Dermis blood vessel endothelial cell (primary cell): ENCODE data around the gene NPC1. TPM values are rescaled to one million over a fixed set of nuclear protein-coding genes. Genes with fewer than 3 reads are reported as not detected.
A peak's percentile ranks its signal among the peaks of the same experiment; 100 is the strongest.

ENCODE experiments used
- DNase-seq: peaks from one replicate; pipeline ENCODE4 v3.0.0; 2010
- total RNA-seq: library from RNA; depleted of rRNA; stranded (reverse); fragments of >200 nt; gene quantifications from 2 replicates; pipeline ENCODE4 v1.2.3, GENCODE V29; 2014

Gene NPC1
- total RNA-seq, 1 donor from 2014 or later: 36.4 TPM

DNA sequence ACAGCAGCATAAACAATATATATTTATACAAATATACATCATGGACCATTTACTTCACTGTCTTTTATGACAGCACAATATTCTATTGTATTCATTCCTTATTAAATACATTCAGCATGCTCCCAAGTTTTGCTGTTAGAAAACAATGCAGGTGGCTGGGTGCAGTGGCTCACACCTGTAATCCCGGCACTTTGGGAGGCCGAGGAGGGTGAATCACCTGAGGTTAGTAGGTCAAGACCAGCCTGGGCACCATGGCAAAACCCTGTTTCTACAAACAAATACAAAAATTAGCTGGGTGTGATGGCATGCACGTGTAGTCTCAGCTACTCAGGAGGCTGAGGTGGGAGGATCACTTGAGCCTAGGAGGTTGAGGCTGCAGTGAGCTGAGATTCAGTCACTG lies 39.0 kb downstream of the NPC1 start:
- no peak for DNase-seq

DNA sequence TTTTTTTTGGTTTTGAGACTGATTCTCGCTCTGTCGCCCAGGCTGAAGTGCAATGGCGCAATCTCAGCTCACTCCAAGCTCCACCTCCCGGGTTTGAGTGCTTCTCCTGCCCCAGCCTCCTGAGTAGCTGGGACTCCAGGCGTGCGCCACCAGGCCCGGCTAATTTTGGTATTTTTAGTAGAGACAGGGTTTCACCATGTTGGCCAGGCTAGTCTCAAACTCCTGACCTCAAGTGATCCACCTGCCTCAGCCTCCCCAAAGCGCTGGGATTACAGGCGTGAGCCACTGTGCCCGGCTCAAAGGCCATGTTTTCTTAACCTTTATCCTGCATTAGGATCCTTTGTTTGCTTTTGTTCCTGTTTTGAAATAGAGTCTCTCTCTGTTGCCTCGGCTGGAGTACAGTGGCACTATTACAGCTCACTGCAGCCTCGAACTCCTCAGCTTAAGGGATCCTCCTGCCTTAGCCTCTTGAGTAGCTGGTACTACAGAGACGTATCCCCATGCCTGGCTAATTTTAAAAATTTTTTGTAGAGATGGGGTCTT lies 41.0 kb downstream of the NPC1 start:
- no peak for DNase-seq

GRCh38 chr18:23542461-23542860 lies 43.8 kb downstream of the NPC1 start:
- no peak for DNase-seq

GRCh38 chr18:23541349-23542093 lies 44.8 kb downstream of the NPC1 start:
- no peak for DNase-seq

DNA sequence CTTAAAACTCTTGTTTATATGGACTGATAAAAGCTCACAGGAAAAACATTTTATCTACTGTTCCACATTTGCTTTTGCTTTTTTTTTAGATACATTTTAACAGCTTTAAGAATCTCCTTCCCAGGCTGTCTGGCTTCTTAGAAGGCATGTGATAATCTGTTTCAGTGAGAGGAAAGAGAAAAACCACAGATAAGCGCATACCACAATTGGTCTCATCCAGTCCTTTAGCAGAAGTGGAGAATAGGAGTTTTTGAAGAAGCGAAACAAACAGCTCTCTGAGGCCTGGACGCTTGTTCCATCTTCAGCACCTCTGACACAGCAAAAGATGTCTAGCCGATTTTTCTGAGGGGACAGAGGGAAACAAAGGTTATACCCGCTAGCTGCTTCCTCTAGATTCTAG lies 45.4 kb downstream of the NPC1 start:
- DNase-seq: no peak

DNA sequence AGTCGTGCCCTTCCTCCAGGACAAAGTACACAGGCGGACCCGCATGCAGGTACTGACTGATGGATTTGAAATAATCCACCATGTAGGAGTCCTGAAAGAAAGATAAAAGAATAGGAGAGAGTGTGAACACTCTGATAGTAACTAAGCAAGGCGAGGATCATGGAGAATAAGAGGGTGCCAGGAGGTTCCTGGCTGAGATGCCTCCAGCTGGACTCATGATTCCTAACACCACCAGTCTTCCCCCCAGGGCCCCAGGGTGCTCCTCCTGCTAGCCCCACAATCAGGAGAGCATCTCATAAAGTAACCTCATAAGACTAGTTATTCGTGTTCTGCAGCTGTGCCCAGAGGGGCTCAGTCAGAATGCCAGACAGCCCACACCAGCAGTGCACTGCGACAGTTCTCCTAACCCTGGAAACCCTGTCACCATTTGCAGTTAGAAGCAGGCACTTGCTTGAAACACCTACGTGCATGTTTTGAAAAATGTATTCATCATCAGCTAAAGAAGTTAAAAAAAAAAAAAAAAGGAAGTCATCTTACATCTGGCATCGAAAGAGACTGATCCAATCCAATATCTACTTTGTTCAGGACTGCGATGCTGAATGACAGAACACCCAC lies 46.3 kb downstream of the NPC1 start:
- no peak for DNase-seq

GRCh38 chr18:23539296-23539695 lies 47.0 kb downstream of the NPC1 start:
- no peak for DNase-seq

GRCh38 chr18:23538870-23539269 lies 47.4 kb downstream of the NPC1 start:
- no peak for DNase-seq

GRCh38 chr18:23538001-23538400 lies 48.3 kb downstream of the NPC1 start:
- no peak for DNase-seq

DNA sequence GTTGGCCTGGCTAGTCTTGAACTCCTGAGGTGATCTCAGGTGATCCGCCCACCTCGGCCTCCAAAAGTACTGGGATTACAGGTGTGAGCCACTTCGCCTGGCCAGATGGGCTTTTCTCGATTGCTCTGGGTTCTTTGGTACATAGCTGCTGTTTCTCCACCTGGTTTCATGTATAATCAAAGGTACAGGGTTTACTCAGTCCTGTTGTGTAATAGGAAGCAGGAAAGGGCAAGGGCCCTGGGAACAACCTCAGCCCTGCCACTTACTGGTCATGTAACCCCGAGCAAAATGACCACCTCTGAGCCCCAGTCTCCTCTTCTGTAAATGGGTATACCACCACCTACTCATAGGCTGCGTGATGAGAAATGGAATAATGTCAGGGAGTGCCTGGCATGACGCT lies 49.0 kb downstream of the NPC1 start:
- no peak for DNase-seq

GRCh38 chr18:23536204-23536603 lies 50.1 kb downstream of the NPC1 start:
- DNase-seq: no peak

- DNase-seq: no peak
These were observed 52.0 kb downstream of the NPC1 start for GRCh38 chr18:23534276-23534675.

DNA sequence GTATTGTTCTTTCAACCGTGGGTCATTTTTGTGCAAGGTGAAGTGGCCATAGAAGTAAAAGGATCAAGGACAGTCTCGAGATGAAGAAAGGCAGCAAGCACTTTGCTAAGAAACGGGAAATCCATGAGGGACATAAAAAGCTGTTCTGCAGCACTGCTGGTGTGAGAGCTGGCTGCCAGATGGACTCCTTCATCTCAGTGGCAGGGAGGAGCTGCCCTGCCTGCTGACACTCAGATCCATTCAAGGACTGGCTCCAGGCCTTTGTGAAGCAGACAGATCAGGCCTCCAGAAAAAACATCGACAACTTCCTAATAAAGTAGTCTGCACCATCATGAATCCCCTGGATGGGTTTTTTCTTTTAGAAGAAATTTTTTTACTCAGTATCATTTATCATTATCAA lies 53.5 kb downstream of the NPC1 start:
- no peak for DNase-seq

DNA sequence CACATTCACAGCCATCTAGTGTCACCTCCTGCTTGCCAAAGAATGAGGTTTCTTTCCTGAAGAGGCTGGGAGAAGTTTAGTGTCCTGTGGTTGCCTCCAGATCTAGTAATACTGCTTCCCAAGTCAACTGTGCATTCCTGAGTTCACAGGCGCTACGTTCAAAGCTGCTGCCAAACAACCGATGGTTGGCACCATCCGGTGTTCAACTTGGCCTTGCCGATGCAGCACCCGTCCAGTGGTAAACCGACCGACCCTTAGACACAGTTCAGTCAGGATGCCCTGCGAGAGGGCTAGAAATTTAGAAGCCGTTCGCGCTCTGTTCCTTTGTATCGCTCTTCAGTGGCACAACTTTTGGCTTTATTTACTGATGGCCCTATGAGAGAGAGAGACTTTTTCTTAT lies 54.4 kb downstream of the NPC1 start:
- no peak for DNase-seq

DNA sequence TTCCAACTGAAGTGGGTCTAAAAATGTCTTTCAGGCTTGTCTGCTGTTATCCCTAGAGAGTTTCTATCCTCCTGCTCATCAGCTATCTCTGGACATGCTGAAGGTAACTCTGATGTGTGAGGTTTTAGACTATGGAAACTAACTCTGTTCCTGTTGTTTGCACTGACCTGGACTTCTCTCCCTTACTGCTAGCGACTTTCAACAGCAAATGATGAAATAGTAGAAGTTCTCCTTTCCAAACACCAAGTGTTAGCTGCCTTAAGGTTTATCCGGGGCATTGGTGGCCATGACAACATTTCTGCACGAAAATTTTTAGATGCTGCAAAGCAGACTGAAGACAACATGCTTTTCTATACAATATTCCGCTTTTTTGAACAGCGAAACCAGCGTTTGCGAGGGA lies 56.1 kb downstream of the NPC1 start:
- no peak for DNase-seq

- DNase-seq: peak; percentile 61
These were observed 56.7 kb downstream of the NPC1 start for GRCh38 chr18:23529604-23530003.

- no peak for DNase-seq
These were observed 57.5 kb downstream of the NPC1 start for GRCh38 chr18:23528580-23529472.

DNA sequence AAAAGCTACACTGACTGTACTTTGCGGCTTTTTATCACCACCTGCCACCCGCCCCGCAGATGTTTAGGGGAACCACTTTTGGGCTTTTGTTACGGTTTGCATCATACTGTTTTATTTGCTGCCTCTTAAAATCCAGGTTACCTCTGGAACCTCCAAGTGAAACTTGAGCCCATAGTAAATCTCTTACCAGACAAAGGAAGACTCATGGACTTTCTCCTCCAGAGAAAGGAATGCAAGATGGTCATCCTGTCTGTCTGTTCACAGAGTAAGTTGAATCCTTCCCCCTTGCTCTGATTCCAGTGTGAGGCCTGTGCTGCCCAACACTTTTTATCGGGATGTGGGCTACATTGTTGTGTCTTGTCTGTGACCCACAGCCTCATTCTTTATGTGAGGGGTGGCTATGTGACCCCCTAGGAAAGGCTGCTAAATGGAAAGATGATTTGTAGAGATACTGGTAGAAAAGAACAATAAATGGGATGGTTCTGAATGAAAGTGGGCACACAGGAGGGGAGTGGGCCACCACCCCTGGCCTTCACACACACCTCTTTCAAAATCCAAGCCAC lies 59.7 kb downstream of the NPC1 start:
- no peak for DNase-seq

- DNase-seq: no peak
These were observed 62.0 kb downstream of the NPC1 start for GRCh38 chr18:23524213-23524707.

- peak; percentile 34 for DNase-seq
These were observed 62.7 kb downstream of the NPC1 start for GRCh38 chr18:23523429-23524212.

- DNase-seq: peak; percentile 71
These were observed 64.4 kb downstream of the NPC1 start for GRCh38 chr18:23521907-23522306.

DNA sequence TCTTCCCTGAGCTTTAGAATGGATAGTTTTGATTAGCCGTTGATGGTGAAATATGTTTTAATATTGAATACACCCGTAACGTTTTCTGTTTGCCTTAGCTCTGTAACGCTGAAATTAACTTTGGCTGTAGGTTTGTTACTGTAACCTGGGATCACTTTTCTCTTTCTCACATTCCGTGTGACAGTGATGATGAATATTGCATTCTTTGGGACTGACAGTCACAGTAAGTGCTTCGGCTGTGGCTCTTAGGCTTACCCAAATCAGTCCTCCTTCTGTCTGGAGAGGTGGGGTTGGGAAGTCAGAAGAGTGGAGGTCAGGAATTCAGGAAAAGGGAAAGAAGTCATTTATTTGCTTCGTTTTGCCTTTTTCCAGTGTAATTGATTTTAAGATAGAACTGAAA lies 65.0 kb downstream of the NPC1 start:
- DNase-seq: peak; percentile 6
